Daoy (cell line): Measurements from ENCODE around the gene C1R. TPM values are rescaled to one million over a fixed set of nuclear protein-coding genes. Genes with fewer than 3 reads are reported as not detected.
"Not testable (repeated sequence)": the region's sequence is repeated elsewhere in the genome, so short reads cannot be mapped to it uniquely, and the experiment has no call there.

Experiments used
- DNase-seq: peaks from one replicate; pipeline ENCODE4 v3.0.0-alpha.2; 2015; ENCODE audit warnings: low read depth
- total RNA-seq: library from RNA; depleted of rRNA; stranded (reverse); fragments of >200 nt; shearing (Covaris generic); gene quantifications from 2 replicates; pipeline ENCODE4 v1.2.3, GENCODE V29; 2014; rRNA removed

The C1R gene
- total RNA-seq, 1 experiment from 2014 or later: 2.3 TPM

DNA sequence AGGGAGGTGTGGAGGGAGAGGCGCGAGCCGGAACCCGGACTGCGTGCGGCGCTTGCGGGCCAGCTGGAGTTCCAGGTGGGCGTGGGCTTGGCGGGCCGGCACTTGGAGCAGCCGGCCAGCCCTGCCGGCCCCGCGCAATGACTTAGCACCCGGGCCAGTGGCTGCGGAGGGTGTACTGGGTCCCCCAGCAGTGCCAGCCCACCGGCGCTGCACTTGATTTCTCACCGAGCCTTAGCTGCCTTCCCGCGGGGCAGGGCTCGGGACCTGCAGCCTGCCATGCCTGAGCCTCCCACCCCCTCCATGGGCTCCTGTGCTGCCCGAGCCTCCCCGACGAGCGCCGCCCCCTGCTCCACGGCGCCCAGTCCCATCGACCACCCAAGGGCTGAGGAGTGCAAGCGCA, 54.8 kb downstream of the C1R start:
- not testable (repeated sequence) for DNase-seq

DNA sequence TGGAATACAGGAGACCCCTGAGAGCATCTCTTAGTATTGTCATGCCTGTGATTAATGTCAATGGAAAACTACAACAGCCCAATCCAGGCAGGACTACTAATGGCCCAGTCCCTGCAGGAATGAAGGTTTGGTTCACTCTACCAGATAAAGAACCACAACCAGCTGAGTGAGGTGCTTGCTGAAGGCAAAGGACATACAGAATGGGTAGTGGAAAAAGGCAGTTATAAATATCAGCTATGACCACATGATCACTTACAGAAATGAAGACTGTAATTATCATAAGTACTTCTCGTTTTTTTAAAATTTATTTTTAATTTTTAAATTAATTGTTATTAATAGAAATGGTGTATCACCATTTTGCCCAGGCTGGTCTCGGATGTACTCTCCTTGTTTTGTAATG, 56.8 kb downstream of the C1R start:
- DNase-seq: no peak

DNA sequence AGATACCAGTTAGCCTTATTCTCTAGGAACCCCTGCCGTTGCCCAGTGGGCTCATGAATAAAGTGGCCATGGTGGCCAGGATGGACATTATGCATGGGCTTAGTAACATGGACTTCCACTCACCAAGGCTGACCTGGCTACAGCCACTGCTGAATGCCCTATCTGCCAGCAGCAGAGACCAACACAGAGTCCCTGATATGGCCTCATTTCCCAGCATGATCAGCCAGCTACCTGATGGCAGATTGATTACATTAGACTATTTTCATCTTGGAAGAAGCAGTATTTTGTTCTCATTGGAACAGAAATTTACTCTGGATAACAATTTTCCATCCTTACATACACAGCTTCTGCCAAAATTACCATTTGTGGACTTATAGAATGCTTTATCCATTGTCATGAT, 57.8 kb downstream of the C1R start:
- no peak for DNase-seq

DNA sequence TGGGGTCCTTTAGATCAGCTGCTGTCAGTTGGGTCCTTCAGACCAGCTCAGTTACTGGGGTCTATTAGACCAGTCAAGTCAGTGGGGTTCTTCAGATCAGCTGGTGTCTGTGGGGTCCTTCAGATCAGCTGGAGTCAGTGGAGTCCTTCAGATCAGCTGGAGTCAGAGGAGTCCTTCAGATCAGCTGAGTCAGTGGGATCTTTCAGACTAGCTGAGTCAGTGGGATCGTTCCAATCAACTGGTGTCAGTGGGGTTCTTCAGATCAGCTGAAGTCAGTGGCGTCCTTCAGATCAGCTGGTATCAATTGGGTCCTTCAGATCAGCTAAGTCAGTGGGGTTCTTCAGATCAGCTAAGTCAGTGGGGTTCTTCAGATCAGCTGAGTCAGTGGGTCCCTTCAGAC, 59.3 kb downstream of the C1R start:
- DNase-seq: no peak

DNA sequence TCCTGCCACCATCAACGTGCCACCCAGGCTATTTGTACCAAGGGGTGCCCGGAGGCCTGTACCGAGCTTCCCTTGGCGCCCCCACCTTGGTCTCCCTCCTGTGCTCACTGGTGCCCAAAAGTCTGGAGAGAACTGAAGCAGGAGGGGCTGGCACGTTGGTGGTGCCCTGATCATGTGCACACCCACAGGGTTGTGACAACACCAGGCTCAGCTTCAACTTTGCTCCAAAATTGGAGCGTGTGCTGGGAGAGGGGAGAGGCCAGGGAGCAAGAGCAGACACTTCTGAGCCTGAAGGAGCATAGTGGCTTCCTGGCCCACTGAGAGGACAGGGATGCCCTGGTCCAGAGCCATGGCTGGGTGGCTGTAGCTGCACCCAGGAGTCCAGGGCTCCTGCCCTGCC, 60.9 kb downstream of the C1R start:
- no peak for DNase-seq

Other genes with a start within 250 kb of the C1R start
- gene CDCA3, start 241.2 kb downstream of the C1R start, total RNA-seq: 107 TPM in 2 replicates
- gene USP5, start 240.3 kb downstream of the C1R start, total RNA-seq: 134 and 140 TPM in 2 replicates
- gene TPI1, start 224.9 kb downstream of the C1R start, total RNA-seq: 1,485 and 1,599 TPM in 2 replicates
- gene SPSB2, start 219.1 kb downstream of the C1R start, total RNA-seq: 2.9 and 8.3 TPM in 2 replicates
- 7.0 and 16.1 TPM in 2 replicates for gene LRRC23, start 187.6 kb downstream of the C1R start, total RNA-seq
- gene ENO2, start 177.9 kb downstream of the C1R start, total RNA-seq: 9.0 and 13.4 TPM in 2 replicates
- gene ATN1, start 164.5 kb downstream of the C1R start, total RNA-seq: 3.3 and 5.4 TPM in 2 replicates
- not detected in 2 replicates for gene RNU7-1, start 148.6 kb downstream of the C1R start, total RNA-seq
- 216 and 272 TPM in 2 replicates for gene C12orf57, start 148.4 kb downstream of the C1R start, total RNA-seq
- gene PTPN6, start 141.1 kb downstream of the C1R start, total RNA-seq: not detected in 2 replicates
- 423 and 482 TPM in 2 replicates for gene PHB2, start 121.8 kb downstream of the C1R start, total RNA-seq
- gene EMG1, start 121.5 kb downstream of the C1R start, total RNA-seq: 133 and 151 TPM in 2 replicates
- gene LPCAT3, start 74.0 kb downstream of the C1R start, total RNA-seq: 9.7 and 13.7 TPM in 2 replicates
- gene C1S, start 31.7 kb downstream of the C1R start, total RNA-seq: 5.5 and 5.7 TPM in 2 replicates
- 3.1 and 13.3 TPM in 2 replicates for gene C1RL, start 16.8 kb upstream of the C1R start, total RNA-seq
- gene RBP5, start 36.4 kb upstream of the C1R start, total RNA-seq: 0.46 TPM in 1 of 2 replicates, not detected in the other
- 3.7 and 10.6 TPM in 2 replicates for gene CLSTN3, start 37.9 kb upstream of the C1R start, total RNA-seq
- gene PEX5, start 97.2 kb upstream of the C1R start, total RNA-seq: 23.2 and 26.8 TPM in 2 replicates
- gene ACSM4, start 211.6 kb upstream of the C1R start, total RNA-seq: not detected in 2 replicates